ENCODE data around the gene GCK. TPM values are rescaled to one million over a fixed set of nuclear protein-coding genes. Genes with fewer than 3 reads are reported as not detected.

GCK gene
- total RNA-seq, 3 donors from 2014 or later (not counting 1 experiment from before 2014, with no cell fraction given) = not detected

DNA sequence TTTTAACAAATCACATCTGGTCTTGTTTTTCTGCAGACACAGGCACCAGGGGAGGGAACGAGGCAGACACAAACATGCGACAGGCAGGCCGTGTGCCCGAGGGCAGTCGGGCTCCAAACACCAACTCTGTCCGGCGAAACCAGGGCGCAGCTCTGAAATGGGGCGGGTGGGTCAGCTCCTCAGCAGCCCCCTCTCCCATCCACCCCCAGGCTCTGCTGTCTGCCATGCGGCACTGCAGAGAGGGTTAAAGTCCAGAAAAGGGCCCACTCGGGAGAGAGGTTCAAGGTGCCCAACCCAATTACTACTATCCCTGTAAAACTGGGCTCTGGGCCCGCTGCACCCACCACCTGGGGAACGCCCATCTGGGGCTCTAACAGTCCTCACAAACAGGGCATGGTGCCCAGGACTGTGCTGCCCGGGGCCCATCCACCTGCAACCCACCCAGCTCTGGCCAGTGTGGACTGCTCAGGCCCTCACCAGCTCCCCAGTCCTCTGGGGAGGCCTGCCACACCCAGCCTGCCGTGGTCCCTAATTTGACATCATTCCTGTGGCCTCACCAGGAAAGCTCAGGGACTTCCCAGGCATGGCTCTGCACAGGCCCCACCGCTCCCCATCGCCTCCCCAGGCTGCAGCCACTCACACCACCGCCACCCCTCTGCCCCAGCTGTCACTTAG, 30.3 kb upstream of the GCK start:
- Mint-ChIP-seq H3K4me1 (no peaks in the 10 kb centered on the region), H3K4me3 (no peak overlapping the region), H3K27ac (no peak overlapping the region), H3K9me3 (no peaks in the 10 kb centered on the region), H3K36me3 (no peaks in the 10 kb centered on the region), H3K27me3 (ENCODE audit: low read depth in 2 of 2) (no peaks in the 10 kb centered on the region)
- H3K4me3 ChIP-seq (ENCODE audit: low read length) = no peak overlapping the region
- 89% methylated on average over 18 of the region's 18 CpGs for WGBS (ENCODE audit: insufficient coverage)
- H3K27me3 ChIP-seq (ENCODE audit: control insufficient read depth, insufficient read depth, low read length) = no peaks in the 10 kb centered on the region
- intact Hi-C loops (cut with micrococcal nuclease) = no loop called here
- no peaks in the 10 kb centered on the region for H3K36me3 ChIP-seq (ENCODE audit: control insufficient read depth, insufficient read depth, low read length)
- no peak for DNase-seq
- H3K9me3 ChIP-seq (ENCODE audit: control insufficient read depth, insufficient read depth, low read length) = no peaks in the 10 kb centered on the region
- H3K4me1 ChIP-seq (ENCODE audit: control insufficient read depth, insufficient read depth, low read length) = no peaks in the 10 kb centered on the region
- TF ChIP-seq, protein P1, sequence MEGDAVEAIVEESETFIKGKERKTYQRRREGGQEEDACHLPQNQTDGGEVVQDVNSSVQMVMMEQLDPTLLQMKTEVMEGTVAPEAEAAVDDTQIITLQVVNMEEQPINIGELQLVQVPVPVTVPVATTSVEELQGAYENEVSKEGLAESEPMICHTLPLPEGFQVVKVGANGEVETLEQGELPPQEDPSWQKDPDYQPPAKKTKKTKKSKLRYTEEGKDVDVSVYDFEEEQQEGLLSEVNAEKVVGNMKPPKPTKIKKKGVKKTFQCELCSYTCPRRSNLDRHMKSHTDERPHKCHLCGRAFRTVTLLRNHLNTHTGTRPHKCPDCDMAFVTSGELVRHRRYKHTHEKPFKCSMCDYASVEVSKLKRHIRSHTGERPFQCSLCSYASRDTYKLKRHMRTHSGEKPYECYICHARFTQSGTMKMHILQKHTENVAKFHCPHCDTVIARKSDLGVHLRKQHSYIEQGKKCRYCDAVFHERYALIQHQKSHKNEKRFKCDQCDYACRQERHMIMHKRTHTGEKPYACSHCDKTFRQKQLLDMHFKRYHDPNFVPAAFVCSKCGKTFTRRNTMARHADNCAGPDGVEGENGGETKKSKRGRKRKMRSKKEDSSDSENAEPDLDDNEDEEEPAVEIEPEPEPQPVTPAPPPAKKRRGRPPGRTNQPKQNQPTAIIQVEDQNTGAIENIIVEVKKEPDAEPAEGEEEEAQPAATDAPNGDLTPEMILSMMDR (IDR thresholded peaks at IDR 0.05) = no peak
- ATAC-seq = no peak
- no peak overlapping the region for H3K27ac ChIP-seq (ENCODE audit: low read length)

DNA sequence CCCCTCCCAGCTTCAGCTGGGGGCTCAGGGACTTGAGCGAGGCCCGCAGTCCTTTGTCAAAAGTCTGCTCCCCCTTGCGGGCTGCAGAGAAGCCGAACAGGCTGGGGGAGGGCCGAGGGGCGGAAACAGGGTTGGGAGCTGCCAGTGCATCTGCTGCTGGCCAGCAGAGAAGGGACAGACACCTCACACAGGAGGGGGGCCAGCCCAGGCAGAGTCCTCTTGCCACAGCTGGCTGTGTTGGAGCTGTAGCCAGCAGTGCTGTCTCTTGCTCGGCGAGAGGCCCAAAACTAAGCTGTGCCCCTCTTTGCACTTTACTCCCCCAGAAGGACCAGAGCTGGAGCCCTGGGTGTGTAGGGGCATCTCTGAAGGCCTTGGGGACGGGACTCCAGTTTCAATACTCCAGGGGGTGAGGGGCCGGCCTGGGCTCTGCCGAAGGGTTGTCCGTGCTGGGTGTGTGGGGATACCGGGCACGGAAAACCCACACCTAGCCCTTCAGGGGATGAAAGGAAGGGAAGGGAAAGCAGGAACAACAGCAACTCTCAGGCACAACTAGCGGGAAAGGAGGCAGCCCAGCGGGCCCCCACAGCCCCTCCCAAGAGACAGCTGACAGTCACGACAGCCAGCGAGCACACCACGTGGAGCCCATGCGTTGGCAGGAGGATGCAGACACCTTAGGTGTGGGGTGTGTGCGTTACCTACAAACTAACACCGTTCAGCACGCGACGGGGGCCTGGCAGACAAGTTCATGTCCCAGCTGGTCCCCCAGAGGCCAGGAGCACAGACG, 29.4 kb upstream of the GCK start:
- Histone ChIP-seq H3K9me3 (ENCODE audit: control insufficient read depth, insufficient read depth, low read length) (no peaks in the 10 kb centered on the region), H3K27ac (ENCODE audit: low read length) (no peak overlapping the region), H3K27me3 (ENCODE audit: control insufficient read depth, insufficient read depth, low read length) (no peaks in the 10 kb centered on the region), H3K4me3 (ENCODE audit: low read length) (no peak overlapping the region), H3K4me1 (ENCODE audit: control insufficient read depth, insufficient read depth, low read length) (no peaks in the 10 kb centered on the region), H3K36me3 (ENCODE audit: control insufficient read depth, insufficient read depth, low read length) (no peaks in the 10 kb centered on the region)
- Mint-ChIP-seq H3K27me3 (ENCODE audit: low read depth in 2 of 2) (no peaks in the 10 kb centered on the region), H3K4me3 (no peak overlapping the region), H3K9me3 (no peaks in the 10 kb centered on the region), H3K4me1 (no peaks in the 10 kb centered on the region), H3K36me3 (no peaks in the 10 kb centered on the region), H3K27ac (no peak overlapping the region)
- DNase-seq (no peak), ATAC-seq (no peak)
- intact Hi-C loops (cut with micrococcal nuclease) = no loop called here
- 87% methylated on average over 26 of the region's 26 CpGs for WGBS (ENCODE audit: insufficient coverage)
- TF ChIP-seq, protein P1 (IDR thresholded peaks at IDR 0.05) = no peak

DNA sequence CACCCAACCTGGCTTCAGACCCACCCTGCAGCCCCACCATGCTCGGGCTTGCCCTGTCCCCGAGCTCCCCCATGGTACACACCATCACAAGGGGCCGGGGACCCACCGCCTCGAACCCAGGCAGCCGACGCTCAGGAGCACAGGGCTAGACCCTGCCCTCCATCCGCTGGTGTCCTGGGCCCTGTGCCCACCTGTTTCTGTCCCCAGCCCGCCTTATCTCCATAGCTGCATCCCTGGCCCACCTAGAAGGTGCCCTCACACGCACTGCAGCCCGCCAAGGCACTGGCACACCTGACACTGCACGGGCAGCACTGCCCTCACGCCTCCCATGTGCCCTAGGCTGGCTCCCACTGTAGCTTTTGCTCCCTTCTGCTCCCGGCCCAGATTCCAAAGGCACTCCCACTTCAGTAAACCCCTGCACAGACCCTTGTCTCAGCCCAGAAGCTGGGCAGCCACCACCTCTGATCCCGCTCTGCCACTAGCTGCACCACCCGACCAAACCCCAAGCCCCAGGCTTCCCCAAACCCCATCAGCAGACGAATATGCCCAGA, 28.7 kb upstream of the GCK start:
- 86% methylated on average over 17 of the region's 17 CpGs for WGBS (ENCODE audit: insufficient coverage)
- Mint-ChIP-seq H3K4me3 (no peak overlapping the region), H3K27ac (no peak overlapping the region), H3K9me3 (no peaks in the 10 kb centered on the region), H3K36me3 (no peaks in the 10 kb centered on the region), H3K27me3 (ENCODE audit: low read depth in 2 of 2) (no peaks in the 10 kb centered on the region), H3K4me1 (no peaks in the 10 kb centered on the region)
- DNase-seq (no peak), ATAC-seq (no peak)
- Histone ChIP-seq H3K27me3 (ENCODE audit: control insufficient read depth, insufficient read depth, low read length) (no peaks in the 10 kb centered on the region), H3K4me1 (ENCODE audit: control insufficient read depth, insufficient read depth, low read length) (no peaks in the 10 kb centered on the region), H3K4me3 (ENCODE audit: low read length) (no peak overlapping the region), H3K9me3 (ENCODE audit: control insufficient read depth, insufficient read depth, low read length) (no peaks in the 10 kb centered on the region), H3K36me3 (ENCODE audit: control insufficient read depth, insufficient read depth, low read length) (peaks cover 5% of the 10 kb centered on the region), H3K27ac (ENCODE audit: low read length) (no peak overlapping the region)
- TF ChIP-seq, protein P1 (IDR thresholded peaks at IDR 0.05) = no peak
- intact Hi-C loops (cut with micrococcal nuclease) = no loop called here
